Measurements from ENCODE around the gene CENPO.
"Not testable (repeated sequence)": the region's sequence is repeated elsewhere in the genome, so short reads cannot be mapped to it uniquely, and the experiment has no call there.

The CENPO gene

GRCh38 chr2:24791452-24791851, 1.8 kb upstream of the CENPO start:
- no peak for DNase-seq

GRCh38 chr2:24792542-24792873, 717 bp upstream of the CENPO start:
- DNase-seq, result no peak

- DNase-seq, result peak in 3 of 4 experiments; percentile 4 to 26 (median 9)
Observed at GRCh38 chr2:24793761-24794435, 673 bp downstream of the CENPO start.

- no peak for DNase-seq
Observed at GRCh38 chr2:24797644-24798043, 4.4 kb downstream of the CENPO start.

- DNase-seq, result not testable (repeated sequence)
Observed at GRCh38 chr2:24800487-24800886, 7.3 kb downstream of the CENPO start.

GRCh38 chr2:24805811-24806660, 12.8 kb downstream of the CENPO start:
- DNase-seq, result not testable (repeated sequence)

- peak in 1 of 4 experiments; percentile 13 for DNase-seq
Observed at GRCh38 chr2:24806661-24807036, 13.4 kb downstream of the CENPO start.

- DNase-seq, result no peak
Observed at GRCh38 chr2:24809316-24810007, 16.2 kb downstream of the CENPO start.

GRCh38 chr2:24813691-24814137, 20.5 kb downstream of the CENPO start:
- no peak for DNase-seq

GRCh38 chr2:24814516-24814915, 21.3 kb downstream of the CENPO start:
- no peak for DNase-seq

- DNase-seq, result no peak
Observed at GRCh38 chr2:24815171-24815570, 21.9 kb downstream of the CENPO start.

GRCh38 chr2:24816404-24816803, 23.2 kb downstream of the CENPO start:
- no peak for DNase-seq

GRCh38 chr2:24816884-24817283, 23.7 kb downstream of the CENPO start:
- DNase-seq, result no peak

GRCh38 chr2:24818721-24819167, 25.5 kb downstream of the CENPO start:
- no peak for DNase-seq

GRCh38 chr2:24819442-24820174, 26.4 kb downstream of the CENPO start:
- no peak for DNase-seq

- DNase-seq, result no peak
Observed at GRCh38 chr2:24820175-24820513, 26.9 kb downstream of the CENPO start.

- DNase-seq, result no peak
Observed at GRCh38 chr2:24820598-24821432, 27.6 kb downstream of the CENPO start.

- no peak for DNase-seq
Observed at GRCh38 chr2:24821433-24821891, 28.2 kb downstream of the CENPO start.

- DNase-seq, result no peak
Observed at GRCh38 chr2:24822049-24822706, 29.0 kb downstream of the CENPO start.

- DNase-seq, result no peak
Observed at GRCh38 chr2:24824071-24824588, 30.9 kb downstream of the CENPO start.
